Heart left ventricle (tissue), 13 donors: ENCODE results near the gene NBPF3.

Experiments
- POLR2A ChIP-seq, 2 donors: fragments of 450-650 bp; IDR thresholded peaks; one replicate each; pipeline ENCODE4 v1.6.1; 2017; ENCODE audit warnings: antibody characterized with exemption in 2 of 2, mild to moderate bottlenecking in 2 of 2, moderate library complexity in 2 of 2
- TF ChIP-seq, protein P1 (sequence below), 12 donors: fragments of 200-600 bp; sonication (generic) in 4 of 12; IDR thresholded peaks; one replicate each; pipeline versions ENCODE4 v1.5.0 to v1.8.0; 2018 to 2022; ENCODE audit warnings: antibody characterized with exemption in 12 of 12, mild to moderate bottlenecking in 5 of 12
- donor health status: ischemic (EF 13 %, LVEDD 7.1; RV severe dilation, severe dysfunction).
- donor health status: DM: no; HTN: yes; CAD: no.
- donor health status: DM: no; HTN: no; CAD: no.
- donor health status: ischemic (EF 25% LVEDD 6.9; RV normal size, moderate dysfunction).
- donor health status: ischemic (EF 25% LVEDD 5.7; RV mildly dilated, moderate dysfunction).
- donor health status: ischemic (EF 35%, LVEDD 5.7; RV mildly dilated, moderate dysfunction).
- donor health status: nonischemic (EF 11% LVEDD 7.7; RV severe dilation, severe dysfunction).
- donor health status: DM: yes; HTN: yes; CAD: no.
- donor health status: PGD.
- donor health status: ischemic (EF 29% LVEDD 5.4; RV normal size, mild dysfunction).
- donor health status: nonischemic (EF 23%, LVEDD 6.1; RV moderate dilation, normal function).

DNA sequence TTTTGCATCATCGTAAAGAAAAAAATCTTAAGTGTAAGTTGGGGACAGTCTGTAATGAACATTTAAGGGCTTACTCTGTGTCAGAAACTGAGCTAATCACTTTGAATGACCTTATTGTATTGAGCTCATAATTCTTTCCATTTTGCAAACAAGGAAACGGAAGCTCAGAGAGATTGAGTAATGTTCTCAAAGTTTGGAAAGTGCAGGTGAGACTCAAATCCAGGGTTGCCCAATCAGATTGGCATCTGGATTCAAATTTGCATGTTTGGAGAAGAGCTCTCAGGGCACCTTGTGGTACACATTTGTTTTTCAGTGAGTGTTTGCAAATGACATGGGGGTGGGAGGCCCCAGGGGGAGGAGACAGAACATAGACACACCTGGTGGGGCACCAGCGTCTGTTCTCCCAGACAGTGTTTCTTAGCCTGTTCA lies 77.2 kb downstream of the NBPF3 start:
- no peak for TF ChIP-seq POLR2A (IDR thresholded peaks at IDR 0.05)
- TF ChIP-seq, protein P1, sequence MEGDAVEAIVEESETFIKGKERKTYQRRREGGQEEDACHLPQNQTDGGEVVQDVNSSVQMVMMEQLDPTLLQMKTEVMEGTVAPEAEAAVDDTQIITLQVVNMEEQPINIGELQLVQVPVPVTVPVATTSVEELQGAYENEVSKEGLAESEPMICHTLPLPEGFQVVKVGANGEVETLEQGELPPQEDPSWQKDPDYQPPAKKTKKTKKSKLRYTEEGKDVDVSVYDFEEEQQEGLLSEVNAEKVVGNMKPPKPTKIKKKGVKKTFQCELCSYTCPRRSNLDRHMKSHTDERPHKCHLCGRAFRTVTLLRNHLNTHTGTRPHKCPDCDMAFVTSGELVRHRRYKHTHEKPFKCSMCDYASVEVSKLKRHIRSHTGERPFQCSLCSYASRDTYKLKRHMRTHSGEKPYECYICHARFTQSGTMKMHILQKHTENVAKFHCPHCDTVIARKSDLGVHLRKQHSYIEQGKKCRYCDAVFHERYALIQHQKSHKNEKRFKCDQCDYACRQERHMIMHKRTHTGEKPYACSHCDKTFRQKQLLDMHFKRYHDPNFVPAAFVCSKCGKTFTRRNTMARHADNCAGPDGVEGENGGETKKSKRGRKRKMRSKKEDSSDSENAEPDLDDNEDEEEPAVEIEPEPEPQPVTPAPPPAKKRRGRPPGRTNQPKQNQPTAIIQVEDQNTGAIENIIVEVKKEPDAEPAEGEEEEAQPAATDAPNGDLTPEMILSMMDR (IDR thresholded peaks at IDR 0.05), result no peak
